HG02885 (cell line): ENCODE results near the gene ZMYND8.
"Not testable (repeated sequence)": the region's sequence is repeated elsewhere in the genome, so short reads cannot be mapped to it uniquely, and the experiment has no call there.

Experiments
- ATAC-seq: cut with Tn5 transposase; IDR thresholded peaks from one replicate; pipeline ENCODE4 v1.9.1; 2021; ENCODE audit warnings: mild to moderate bottlenecking; ENCODE audit not compliant: unreplicated experiment, poor library complexity

Gene ZMYND8

DNA sequence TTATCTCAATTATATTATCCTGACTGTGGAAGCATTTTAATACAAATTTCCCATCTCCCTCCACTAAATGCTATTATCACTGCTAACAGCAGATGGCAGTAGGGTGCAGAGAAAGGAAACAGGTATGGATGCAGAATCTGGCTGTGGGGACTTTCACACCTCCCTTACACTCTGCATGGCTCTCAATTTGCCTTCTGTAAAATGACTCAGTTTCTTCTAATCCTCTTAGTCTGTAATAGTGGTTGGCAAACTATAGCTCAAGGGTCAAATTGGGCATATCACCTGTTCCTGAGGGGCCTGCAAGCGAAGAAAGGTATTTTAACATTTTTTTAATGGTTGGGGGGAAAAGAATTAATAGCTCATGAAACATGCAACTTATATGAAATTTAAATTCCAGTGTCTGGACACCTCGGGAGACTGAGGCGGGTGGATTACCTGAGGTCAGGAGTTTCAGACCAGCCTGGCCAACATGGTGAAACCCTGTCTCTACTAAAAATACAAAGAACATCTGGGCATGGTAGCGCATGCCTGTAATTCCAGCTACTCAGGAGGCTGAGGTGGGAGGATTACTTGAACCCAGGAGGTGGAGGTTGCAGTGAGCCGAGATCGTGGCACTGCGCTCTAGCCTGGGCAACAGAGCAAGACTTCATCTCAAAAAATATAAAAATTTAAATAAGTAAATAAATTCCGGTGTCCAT, 83.5 kb downstream of the ZMYND8 start:
- ATAC-seq = no peak

DNA sequence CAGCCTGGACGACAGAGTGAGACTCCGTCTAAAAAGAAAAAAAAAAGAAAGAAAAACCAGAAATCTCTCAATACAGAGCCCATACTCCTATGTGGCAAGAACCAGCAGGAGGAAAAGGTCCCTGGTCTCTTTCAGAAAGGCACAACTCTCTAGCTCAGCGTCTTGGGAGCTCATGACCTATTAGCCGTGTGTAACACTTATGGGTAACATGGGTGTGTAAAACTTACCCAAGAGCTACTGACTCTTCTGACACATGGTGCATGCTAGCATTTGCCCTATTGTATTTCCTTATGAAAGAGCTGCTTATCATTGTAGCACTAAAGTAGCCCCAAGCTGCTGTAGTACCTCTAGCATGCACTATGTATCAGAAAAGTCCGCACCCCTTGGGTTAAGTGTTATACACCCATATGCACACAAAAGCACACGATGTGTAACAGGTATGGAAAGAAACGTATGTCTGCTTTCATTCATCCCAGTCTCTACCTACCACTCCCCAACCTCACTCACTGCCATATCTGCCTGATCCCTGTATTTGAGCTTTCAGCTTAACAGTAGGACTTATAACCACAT, 85.4 kb downstream of the ZMYND8 start:
- no peak for ATAC-seq

DNA sequence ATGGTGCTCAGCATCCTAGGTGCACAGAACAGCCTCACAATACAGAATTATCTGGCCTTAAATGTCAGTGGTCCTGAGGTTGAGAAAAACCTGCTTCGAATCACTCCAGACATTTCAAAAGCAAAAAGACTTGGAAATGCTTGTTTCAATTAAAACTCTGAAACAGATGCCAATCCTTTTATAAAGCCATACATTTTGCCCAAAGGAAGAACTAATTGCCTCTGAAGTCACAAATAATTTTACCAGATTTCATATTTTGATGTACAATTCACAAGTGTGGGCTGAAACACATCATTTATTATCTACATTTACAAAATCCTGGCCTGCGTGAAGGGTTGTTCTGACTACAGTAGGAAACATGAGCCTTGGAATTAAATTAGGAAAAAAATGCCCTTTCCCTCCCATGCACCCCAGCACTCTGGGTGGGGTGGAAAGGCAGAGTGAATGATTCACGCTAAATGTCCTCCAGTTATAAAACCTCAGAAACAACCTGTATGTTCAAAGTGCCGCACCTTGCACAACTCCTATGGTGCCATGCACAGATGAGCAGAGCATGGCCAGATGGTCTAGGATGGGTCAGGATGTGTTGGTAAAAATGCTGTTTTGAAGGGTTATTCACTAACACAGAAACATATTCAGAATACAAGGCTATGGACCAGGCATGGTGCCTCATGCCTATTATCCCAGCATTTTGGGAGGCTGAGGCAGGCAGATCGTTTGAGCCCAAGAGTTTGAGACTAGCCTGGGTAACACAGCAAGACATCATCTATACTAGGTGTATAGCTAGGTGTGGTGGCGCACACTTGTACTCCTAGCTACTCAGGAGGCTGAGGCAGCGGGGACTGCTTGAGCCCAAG, 87.0 kb downstream of the ZMYND8 start:
- no peak for ATAC-seq

- ATAC-seq = no peak
Observed at GRCh38 chr20:47267621-47268020, 88.9 kb downstream of the ZMYND8 start.

GRCh38 chr20:47266847-47267515, 89.5 kb downstream of the ZMYND8 start:
- no peak for ATAC-seq

DNA sequence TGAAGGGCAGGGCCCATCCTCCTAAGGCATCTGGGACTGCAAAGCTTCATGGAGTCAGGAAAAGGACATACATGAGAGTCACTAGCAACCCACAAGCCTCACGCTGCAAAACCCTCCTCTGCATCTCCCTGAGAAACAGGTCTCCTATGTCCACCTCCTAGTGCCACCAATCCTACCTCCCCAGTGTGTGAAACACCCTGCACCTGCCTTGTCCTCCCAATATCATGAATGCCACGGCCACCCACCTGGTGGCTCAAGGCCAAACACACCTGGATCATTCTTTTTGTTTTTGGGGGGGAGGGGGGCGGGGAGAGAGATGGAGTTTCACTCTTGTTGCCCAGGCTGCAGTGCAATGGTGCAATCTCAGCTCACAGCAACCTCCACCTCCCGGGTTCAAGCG, 90.5 kb downstream of the ZMYND8 start:
- ATAC-seq = no peak

- ATAC-seq = no peak
Observed at GRCh38 chr20:47265214-47265613, 91.3 kb downstream of the ZMYND8 start.

- ATAC-seq = not testable (repeated sequence)
Observed at GRCh38 chr20:47264137-47264769, 92.2 kb downstream of the ZMYND8 start.

DNA sequence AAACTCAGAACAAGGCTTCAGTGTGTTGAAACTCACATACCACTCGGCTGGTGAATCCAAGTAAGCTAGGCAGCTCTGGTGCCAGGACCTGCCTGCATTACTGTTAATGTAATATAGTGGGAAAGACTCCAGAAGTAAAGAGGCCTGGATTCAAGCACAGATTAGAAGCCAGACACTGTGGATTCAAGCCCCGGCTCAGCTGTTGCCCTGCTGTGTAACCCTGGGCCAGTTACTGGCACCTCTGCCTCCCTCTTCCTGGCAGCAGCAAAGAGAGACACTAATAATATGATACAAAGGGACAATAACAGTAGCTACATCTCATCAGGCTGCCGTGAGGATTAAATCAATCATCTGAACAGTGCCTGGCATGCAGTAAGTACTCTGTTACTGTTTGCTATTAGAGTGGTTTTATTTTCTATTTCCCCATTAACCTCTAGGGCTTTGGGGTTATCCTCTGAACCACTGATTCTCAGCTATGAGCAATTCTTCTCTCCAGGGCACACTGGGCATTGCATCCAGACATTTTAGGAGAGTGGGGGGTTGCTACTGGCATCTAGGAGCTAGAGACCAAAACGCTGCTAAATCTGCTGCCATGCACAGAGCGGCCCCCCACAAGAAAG, 92.9 kb downstream of the ZMYND8 start:
- no peak for ATAC-seq

DNA sequence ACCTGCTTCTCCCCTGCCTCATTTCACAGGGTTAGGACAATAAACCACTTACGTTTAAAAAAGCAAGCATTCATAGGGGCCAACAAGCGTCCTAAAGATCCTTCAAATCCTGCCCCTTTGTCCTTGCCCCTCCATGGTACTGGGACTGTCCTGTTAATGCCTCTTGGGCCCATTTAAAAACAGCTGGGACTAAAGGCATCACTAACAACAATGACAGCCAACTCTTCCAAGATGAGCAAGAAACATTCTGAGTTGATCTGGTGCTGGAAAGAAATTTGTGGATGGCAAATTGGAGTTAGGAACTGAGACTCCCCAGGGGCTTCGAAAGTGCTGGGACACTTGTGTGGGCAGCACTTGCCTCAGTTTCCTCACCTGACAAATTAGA, 93.4 kb downstream of the ZMYND8 start:
- no peak for ATAC-seq

GRCh38 chr20:47262365-47263013, 94.0 kb downstream of the ZMYND8 start:
- peak; percentile 62 for ATAC-seq

DNA sequence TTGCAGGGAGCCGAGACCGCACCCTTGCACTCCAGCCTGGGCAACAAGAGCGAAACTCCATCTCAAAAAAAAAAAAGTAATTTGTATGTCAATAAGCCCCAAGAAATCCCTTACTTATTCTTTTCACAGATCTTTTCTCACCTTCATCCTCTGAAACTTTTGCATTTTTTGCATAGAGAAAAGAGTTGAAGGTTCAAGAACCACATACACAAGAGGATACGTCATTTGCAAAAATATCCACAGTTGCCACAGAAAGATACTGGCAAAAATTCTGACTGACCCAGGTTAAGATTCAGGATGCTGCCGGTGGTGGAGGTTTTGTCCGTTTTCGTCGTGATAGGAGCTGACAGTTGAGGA, 94.5 kb downstream of the ZMYND8 start:
- peak; percentile 14 for ATAC-seq

GRCh38 chr20:47261161-47261774, 95.2 kb downstream of the ZMYND8 start:
- ATAC-seq = not testable (repeated sequence)

DNA sequence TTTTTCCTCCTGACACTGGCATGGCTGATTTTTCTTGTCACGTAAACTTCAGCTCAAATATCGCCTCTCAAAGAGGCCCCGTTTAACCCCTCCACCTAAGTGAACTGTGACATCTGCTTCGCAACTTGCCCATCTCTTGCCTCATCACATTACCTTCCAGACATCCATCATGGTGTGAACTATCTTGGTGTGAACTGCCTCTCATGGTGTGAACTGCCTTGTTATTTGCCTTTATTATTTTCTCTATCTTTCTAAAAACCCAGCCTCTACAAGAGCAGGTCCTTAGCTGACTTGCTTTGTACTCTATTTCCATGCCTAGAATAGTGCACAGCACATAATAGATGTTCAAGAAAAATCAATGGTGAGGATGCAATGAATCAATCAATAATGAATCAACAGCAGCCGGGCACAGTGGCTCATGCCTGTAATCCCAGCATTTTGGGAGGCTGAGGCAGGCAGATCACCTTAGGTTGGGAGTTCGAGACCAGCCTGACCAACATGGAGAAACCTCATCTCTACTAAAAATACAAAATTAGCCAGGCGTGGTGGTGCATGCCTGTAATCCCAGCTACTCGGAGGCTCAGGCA, 95.9 kb downstream of the ZMYND8 start:
- not testable (repeated sequence) for ATAC-seq

DNA sequence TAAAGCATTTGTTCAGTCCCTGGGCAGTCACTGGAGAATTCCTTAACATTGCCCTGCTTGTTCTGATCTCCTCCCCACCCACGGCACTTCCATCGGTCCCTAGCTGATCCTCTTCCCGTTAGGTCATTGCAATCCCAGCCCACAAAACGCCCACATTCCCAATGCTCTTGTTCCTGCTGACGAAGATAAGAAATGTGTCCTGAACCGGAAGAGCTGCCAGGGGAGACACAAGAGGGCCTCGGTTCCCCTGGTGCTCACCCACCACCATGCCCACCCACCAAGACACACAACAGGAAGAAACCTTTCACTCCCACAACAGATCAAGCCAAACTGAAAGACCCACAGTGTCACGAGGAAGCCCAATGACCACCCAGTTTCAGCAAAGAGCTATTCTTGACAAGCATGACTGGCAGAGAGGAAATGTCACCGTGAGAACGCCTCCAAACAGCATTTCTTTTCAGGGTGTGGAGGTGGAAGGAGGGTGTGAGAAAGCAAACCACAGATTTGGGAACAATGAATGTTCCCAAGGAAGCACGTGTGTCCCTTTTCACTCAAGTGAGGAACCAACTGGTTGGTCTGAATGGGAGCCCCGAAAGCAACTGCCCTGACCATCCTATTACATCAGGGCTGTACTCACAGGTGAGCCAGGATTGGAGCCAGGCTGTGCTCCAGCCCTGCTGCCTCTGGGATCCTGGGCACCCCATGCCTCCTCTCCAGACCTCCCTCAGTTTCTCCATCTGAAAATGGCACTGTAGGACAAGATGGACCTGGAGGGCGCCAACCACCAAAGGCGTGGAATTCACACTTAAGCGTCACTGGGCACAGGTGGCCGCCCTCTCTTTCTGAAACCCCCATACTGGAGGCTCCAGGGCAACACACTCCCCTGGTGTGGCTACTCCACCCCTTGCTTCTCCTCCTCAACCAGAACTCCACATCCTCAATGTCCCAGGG, 97.5 kb downstream of the ZMYND8 start:
- peak; percentile 59 for ATAC-seq

- no peak for ATAC-seq
Observed at GRCh38 chr20:47257771-47258170, 98.7 kb downstream of the ZMYND8 start.

DNA sequence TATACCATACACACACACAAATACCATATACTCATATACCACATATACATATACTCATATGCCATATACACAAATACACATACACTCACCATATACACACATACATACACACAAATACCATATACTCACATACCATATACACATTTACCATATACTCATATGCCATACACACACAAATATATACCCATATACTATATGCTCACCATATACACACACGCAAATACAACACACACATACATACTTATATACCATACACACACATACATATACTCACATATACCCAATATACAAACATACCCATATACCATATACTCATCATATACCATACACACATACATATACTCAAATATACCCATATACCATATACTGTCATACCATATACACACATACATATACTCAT, 99.2 kb downstream of the ZMYND8 start:
- ATAC-seq = no peak
